NCI-H2171 treated with DMSO at 0.1 percent for 48 hours (cell line): ENCODE data around the gene DROSHA.
"Not testable (repeated sequence)": the region's sequence is repeated elsewhere in the genome, so short reads cannot be mapped to it uniquely, and the experiment has no call there.

Source experiments
- DNase-seq: peaks from one replicate; lab custom pipeline; 2025; lab: John Stamatoyannopoulos, UW

DROSHA gene

DNA sequence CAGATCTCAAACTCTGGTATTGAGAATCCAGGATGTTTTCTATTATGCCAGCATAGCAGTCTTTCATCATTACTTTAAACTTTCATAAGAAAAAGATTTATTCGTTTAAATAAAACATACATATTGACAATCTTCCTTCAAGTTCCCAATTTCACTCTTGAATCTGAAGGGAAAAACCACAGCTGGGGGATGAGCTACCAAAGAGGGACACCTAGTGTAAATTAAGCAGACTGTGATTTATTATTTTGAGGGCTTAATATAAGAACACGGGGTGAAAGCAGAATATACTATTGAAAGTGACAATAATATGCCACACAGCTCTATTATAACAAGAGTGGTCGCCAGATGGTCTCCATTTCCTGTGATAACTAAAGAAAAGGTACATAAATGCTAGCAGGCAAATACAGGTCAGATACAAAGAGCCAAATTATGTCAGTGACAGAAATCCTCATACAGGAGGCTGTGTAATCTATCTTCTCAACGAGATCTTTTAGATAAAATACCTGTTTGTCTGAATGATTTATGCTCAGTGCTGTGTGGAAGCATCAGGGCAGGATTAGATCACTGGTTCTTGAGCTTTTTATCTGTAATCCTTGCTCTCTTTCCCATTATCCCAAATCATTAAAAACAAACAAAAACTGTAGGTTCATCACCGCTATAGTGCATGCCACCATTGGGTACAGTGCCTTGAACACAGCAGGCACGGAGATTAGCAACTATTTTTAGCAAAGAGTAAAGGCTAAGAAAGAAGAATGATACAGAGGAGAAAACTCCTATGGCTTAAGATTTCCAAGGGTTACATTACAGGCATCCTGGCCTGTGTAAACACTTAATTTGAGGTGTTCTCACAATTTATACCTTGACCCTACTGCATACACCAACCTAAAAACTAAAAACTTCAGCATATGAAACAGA is 116.6 kb downstream of the DROSHA start:
- no peak for DNase-seq

DNA sequence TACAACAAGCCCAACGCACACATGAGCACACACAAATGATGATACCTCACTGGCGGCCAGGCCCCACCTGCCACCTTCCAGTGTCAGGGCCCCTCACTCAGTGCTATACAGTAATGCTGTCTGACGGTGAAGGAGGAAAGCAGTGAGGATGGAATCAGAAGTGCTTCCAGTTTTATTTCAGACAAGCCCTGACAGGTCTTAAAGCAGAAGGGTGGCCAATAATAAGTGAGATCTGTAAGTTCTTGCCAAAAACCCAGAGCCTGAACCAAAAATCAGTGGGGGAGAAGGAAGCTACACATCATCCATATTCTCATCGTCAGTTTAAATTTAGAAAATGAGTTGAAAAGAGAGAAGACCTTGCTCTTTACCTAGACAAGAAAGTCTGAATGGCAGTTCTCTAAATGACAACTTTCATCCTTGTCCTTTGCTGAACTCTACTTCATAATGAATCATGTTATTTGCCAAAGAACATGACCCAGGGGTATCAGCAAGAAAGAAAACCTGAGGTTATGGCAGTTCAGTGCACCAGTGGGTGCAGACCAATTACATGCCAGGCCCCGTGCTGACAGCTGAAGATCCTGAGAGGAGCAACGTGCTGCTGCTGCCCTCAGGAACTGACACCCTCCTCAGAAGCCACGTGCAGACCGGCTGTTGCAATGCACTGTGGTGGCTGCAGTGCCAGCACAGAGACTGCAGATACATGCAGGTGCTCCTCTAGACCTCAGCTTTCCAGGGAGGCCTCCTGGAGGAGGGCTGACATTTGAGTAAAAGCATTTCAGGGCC is 118.7 kb downstream of the DROSHA start:
- no peak for DNase-seq

DNA sequence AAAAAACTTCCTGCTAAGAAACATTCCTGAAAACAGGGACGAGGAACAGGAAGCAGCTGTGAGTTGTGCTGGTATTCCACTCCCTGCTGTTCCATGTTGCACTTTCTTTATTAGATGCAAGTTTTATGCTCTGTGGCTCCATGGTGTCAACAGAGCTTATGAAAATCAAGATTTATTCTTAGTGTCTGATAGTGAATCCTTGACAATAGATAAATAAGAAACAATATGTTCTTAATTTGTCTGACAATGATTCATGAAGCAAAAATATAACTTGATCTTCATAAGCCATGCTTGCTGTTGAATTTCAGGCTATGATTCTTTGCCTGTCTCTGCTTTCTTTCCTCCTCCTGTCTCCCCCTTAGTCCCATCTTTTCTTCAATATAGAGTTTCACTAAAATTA is 119.6 kb downstream of the DROSHA start:
- DNase-seq, result no peak

DNA sequence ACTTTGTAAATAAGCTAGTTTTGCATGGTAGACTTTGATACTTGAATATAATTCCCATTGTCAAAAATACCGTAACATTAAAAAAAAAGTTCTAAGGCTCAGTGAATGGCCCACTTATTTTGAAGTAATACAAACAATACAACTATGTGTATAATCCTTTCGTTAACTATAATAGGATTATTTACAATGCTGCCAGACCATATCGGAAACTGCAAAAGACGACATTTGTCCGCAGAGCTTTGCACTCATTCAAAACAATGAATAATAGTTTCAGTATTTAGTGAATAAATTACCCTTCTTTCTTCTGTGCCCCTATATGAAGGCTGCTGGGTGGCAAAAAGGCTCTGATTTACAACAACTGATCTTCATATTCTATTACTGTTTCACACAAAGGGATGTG is 121.8 kb downstream of the DROSHA start:
- DNase-seq, result no peak

DNA sequence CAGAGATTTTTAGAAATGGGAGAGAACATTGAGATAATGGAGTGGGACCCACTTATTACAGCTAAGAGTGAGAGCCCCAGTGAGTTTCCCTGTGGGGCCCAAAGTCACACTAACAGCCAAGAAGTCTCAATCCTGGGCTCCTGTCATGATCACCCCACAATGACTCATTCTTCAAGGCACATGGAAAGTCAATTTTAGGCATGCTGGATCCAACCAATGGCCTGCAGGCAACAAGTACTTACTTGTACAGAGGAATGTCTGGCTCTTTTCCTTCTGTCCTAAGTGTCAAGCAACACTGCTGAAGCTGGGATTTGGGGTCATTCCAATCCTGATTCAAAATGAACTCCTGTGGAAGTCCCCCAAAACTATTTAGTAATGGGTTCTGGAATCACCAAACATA is 123.1 kb downstream of the DROSHA start:
- no peak for DNase-seq

DNA sequence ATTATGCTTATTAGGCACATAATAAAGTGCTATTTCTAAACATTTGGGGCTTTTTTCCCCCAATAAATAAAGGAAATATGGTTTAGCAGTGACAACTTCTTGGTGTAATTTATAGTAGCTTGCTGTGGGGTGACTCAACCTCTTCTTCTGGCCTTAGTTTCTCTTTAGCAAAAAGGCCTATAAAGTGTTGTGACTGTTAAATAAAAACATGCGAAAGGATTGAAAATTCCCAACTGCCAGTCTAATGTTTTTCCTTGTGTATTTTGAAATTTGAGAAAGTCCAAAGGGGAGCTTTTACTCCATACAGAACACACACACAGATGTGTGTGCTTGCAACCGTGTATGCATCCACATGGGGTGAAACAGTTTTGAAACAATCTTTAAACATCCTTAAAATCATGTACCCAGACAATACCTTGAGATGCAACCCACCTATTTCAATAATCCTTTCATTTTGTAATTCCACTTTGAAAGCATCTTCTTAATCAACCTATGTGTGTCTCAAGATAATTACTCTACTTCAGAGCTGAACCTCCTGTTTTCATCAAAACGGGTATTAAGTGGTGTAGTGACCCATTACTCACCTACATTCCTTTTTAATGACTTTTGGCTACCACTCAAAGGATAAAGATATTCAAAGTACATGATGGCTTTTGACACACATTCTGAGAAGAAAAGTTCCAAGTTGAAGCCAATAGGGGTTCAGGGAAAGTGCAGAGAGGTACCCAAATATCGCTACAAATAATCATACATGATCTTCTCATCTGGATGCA is 123.8 kb downstream of the DROSHA start:
- no peak for DNase-seq

DNA sequence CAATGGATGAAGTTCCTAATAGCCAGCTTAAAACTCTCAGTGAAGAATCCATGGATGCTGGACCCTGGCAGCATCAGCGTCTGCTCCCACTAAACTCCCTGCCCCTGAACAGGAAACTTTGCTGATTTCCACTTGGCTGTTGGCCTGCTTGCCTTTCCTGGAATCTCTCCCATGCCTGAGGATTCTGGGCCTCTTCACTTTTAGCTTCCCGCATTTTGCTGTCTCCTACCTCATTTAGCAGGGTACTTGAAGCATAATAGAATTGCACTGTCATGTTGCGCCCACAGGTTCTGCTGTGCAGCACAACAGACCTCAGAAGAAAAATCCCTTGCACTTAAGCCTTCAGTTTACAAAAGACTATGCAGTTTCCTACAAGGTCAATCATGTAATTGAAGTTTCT is 127.6 kb downstream of the DROSHA start:
- DNase-seq, result no peak

DNA sequence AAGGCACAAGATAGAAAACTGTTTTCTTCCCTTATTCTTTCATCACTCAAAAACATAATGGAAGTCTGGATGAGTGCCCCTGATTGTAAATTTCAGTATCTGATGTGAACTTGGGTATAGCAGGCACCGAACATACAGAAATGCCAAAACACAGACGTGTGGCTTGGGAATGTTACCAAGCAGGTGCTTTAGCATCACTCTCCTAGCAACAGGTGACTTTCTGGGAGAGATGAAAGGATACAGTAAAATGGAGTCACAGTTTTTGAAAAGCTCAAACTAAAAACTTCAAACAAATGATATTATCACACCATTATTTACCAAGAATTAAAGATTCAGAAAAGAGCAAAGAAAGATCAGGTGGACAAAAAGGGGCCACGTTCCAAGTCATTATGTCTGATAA is 130.2 kb downstream of the DROSHA start:
- no peak for DNase-seq

DNA sequence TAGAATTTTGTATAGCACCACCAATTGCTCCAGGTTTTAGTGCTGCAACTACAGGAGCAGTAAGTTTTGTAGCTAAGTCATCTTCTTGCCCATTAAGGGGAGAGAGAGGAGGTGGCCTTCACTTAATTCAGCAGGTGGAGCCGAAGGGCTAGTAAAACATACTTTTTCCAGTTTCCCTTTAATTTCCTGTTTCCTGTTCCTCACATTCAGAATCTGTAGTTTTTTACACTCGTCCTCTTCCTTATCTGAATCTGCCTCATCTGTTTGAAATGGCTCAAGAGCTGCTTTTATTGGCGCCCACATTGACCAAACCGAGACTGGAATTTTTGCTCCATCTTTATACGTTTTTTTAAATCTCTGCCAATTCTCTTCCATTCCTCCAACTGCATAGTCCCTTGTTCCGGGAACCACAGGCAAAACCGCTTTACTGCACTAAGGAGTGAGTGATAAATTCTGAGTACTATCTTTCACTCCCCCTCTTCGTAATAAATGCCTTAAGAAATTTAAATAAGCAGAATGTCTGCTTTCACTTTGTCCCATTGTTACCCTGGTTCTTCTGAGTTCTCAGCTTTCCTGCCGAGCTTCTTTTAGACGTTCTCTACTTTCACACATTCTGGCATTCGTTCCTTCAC is 133.9 kb downstream of the DROSHA start:
- no peak for DNase-seq

DNA sequence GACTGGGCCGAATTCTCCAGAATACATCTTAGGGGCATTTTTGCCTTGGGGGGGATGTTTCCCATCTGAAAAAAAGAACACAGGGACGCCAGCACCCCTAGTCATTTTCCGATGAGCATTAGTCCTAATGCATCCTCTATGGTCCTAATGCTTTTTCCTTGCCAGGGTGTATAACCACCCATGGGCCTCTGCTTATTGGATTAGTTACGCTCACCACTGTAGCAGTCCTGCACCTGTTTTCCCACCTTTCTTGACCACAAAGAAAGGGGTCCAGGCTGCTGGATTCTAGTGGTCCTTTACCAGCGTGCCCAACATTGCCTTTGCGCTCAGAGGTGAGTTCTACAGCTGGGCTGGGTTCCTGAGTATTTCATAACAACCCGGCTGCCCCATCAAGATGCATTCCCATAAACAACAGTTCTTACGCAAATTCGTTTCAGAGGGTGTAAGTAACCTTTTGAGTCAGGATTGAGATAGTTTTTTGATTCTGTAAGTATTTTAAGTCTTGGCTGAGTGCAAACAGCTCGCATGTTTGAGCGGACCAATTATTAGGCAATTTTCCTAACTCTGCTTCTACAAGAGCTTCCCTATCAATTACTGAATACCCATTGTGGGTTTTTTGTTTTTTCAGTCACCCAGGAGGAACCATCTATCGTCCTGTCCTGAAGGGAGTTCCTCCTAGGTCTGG is 135.1 kb downstream of the DROSHA start:
- no peak for DNase-seq

DNA sequence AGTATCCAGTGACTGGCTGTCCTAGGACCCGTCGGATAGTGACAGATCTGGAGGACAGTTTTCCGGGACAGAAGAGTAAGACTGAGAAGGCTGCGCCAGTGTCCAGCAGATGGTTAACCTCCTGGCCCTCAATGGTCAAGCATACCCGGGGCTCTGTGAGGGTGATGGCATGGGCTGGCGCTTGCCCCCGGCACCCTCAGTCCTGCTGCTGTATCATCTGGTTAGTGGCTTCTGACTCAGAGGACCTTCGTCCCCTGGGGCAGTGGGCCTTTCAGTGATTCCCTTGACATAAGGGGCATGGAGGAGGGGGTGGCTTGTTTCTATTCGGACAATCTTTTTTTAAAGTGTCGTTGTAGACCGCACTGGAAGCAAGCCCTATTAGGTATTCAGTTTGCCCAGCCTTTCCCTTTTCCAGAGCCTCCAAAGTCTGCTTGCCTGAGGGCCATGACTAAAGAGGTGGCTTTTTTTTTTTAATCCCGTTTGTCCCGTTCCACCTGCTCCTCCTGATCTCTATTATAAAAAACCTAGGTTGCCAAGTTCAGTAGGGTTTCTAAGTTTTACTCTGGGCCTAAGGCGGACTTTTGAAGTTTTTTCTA is 136.3 kb downstream of the DROSHA start:
- DNase-seq, result not testable (repeated sequence)

DNA sequence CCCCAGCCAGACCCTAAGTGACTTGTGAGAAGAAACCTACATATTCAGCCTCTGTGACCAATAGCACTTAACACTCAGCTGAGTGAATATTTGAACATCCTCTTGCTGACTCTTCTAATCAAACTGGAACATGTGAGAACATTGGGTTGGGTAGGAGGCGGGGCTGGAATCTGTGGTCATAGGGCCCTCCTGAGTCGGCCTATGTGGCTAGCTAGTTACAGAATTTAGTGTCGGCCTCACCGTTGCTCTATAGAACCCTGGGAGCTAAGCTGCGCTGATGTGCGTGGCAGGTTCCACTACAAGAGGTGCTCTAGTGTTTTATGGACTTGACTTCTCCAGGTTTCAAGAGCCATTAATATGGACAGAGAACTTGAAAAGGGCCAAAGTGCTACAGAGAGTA is 138.8 kb downstream of the DROSHA start:
- no peak for DNase-seq

DNA sequence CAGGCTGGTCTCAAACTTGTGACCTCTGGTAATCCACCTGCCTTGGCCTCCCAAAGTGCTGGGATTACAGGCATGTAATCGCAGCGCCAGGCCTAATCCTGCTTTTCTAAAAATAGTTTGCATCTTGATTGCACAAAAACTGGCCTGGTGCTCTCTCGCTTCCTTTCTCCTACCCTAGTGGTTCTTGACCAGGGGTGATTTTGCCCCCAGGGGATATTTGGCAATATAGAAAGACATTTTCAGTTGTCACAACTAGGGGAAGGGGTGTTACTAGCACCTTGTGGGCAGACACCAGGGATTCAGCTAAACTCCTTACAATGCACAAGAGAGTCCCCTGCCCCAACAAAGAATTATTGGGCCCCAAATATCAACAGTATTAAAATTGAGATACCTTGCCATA is 139.8 kb downstream of the DROSHA start:
- no peak for DNase-seq

DNA sequence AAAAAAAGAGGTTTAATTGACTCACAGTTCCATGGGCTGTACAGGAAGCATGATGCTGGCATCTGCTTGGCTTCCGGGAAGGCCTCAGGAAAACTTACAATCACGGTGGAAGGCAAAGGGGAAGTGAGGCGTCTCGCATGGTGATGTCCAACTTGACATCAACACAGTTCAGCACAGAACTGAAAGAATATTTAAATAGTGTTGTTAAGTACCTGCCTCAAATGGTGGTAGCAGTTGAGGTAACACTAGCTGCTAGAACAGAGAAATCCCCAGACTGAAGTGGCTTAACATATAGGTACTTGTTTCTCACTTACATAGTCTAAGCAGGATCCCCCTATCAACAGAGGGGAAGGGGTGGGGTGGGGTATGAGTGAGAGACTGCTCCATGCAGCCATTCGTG is 141.6 kb downstream of the DROSHA start:
- DNase-seq, result no peak

DNA sequence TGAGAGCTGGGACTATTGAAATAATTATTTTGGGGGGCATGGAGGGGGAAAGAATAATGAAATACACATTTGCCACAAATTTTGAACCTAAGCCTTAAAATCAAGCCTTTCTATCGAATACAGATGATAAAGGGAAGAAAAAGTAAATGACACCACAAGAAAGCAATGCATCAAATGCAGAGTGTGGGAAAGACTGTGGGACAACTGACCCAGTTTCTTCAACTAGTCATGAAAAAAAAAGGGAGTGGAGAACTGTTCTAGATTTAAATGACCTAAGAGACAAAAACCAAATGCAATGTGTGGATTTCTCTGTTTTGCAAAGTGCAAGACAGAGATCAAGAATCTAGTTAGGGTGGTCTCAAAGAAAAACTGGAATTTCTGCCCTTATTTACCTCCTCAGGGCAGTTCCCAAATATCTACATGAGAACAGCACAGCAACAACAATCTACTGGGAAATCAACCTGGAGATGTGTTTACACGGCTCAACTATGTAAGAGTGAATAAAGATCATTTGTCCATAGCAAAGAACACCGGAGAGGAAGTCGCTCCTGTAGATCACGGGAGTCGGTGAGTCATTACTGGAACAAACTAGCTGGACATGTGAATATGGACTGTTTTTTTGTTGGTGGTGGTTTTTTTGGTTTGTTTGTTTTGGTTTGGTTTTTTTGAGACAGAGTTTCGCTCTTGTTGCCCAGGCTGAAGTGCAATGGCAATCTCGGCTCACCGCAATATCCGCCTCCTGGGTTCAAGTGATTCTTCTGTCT is 145.9 kb downstream of the DROSHA start:
- DNase-seq, result no peak

DNA sequence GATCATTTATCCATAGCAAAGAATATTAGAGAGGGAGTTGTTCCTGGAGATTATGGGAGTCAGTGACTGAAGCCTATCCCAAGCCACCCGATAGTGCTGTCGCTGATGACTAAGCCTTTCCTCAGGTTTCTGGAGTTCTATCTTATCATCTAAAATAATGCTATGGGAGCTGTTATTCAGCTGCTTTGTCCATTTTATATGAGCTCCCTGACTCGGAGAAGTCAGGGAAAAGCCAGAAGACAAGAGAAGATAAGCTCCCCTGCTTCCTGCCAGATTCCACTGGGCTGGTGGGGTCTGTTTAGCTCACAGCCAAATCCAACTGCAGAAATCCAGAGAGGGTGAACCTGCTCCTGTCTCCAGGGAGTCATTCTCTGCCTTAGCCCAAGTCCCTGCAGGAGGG is 148.2 kb downstream of the DROSHA start:
- no peak for DNase-seq

DNA sequence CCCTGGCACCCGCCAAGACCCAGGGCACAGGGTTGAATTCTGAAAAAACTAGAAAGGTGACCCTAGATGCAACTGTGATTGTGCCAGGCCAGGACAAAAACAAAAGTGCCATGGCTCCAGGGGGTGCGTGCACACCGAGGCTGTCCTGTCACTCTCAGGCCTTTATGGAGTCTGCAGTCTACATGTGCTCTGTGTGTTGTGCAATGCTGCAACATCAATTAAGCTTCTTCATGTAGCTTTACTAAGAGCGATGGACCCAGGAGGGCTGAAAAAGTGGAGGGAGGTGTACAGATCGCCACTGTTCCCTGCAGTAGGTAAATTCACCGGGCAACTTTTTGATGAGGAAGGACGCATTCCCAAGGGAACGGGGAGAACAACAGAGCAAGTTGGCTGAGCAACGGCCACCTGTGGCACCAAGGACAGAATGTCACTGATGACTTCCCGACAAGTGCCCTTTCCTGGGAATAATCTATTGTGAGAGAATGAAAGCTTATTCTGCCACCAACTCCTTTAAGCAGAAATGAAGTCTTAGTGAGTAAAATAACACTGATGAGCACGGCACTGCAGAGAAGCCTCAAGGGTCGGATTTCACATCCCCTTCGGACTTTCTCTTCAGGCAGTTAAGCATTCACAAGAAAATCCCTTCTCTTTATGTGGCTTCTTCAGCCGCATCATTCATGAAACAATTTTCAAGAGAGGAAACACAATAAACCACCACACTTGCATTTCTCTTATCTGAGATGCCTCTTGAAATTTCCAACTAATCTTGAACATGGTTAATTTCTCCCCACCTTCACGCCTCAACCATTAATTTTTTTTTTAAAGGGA is 149.6 kb downstream of the DROSHA start:
- DNase-seq, result no peak

DNA sequence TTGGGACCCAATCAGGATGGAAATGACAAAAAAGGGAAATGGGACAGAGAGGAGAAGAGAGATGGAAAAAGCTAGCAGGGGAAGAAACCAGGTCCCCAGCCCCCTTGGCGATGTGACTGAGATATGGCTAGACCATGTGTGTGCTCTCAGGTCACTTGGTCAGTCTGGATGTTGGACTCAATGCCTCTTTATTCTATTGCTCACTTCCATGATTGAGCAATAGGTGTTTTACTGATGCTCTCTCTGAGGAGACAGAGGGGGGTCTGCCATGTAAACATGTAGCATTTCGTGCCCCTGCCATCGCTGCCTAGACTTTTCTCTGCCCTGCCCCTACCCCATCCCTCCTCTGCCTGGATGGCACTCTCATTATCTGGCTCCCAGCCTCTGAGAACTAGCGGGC is 150.6 kb downstream of the DROSHA start:
- no peak for DNase-seq

DNA sequence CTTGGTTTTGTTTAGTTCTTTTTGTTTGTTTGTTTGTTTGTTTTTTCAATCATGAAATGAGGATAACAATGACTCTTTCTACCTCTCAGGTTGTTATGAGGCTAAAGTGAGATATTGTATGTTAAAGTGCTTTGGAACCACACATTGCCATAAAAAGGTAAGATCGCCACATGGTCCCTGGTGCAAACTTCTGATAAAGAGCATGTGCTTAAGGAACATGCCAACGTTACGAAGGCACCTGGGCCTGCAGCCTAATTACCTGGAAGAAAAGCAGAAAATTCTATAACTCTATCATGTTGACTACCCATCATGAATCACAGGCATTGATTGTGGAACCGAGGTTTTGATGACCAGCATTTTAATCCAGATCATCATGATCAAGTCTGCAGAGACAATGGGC is 151.8 kb downstream of the DROSHA start:
- DNase-seq, result no peak
